ENCODE measurements around the gene AP1S2.

GRCh38 chrX:15786915-15787314 lies 67.7 kb downstream of the AP1S2 start:
- no peak for TF ChIP-seq POLR2A (IDR thresholded peaks at IDR 0.05; ENCODE audit: low read depth, low read length)
- no peak for TF ChIP-seq TAF1 (IDR thresholded peaks at IDR 0.05; ENCODE audit: low read depth, low read length)
- no peak for TF ChIP-seq POLR2AphosphoS5 (IDR thresholded peaks at IDR 0.05; ENCODE audit: low read depth, low read length)
- TF ChIP-seq PAX5 (IDR thresholded peaks at IDR 0.05; ENCODE audit: insufficient read depth, low read length, severe bottlenecking) = no peak
